Natural killer cell treated with Interleukin-12 subunit alpha and Interleukin-12 subunit beta and Interleukin-15 and Interleukin-18, amount 100 ng/mL, for 72 hours (primary cell): ENCODE data around the gene NMRK1. TPM values are rescaled to one million over a fixed set of nuclear protein-coding genes. Genes with fewer than 3 reads are reported as not detected.

Source experiments
- ATAC-seq, 2 donors: fragments of 150-1000 bp; cut with Tn5 transposase in 1 of 2; sonication (Bioruptor Pico), chemical (Tn5 transposase) in 1 of 2; 2 replicates each; pipeline ENCODE4 v1.10.0; 2021
- DNase-seq: peaks from one replicate; pipeline ENCODE4 v3.0.0; 2022; ENCODE audit warnings: low spot score
- H3K27ac Mint-ChIP-seq, 2 donors: 1 replicate in 1 of 2; 2 replicates in 1 of 2; pipeline ENCODE4 v1.8.0; 2022; ENCODE audit warnings: mixed read lengths in 2 of 2, mild to moderate bottlenecking in 1 of 2, moderate library complexity in 1 of 2
- H3K27me3 Mint-ChIP-seq, 2 donors: 1 replicate in 1 of 2; 2 replicates in 1 of 2; pipeline ENCODE4 v1.8.0; 2022; ENCODE audit warnings: mixed read lengths in 2 of 2
- H3K36me3 Mint-ChIP-seq: one replicate; pipeline ENCODE4 v1.8.0; 2022; ENCODE audit warnings: mixed read lengths
- H3K4me1 Mint-ChIP-seq, 2 donors: 1 replicate in 1 of 2; 2 replicates in 1 of 2; pipeline ENCODE4 v1.8.0; 2022; ENCODE audit warnings: low read depth in 2 of 2, mixed read lengths in 2 of 2, mild to moderate bottlenecking in 1 of 2
- H3K4me3 Mint-ChIP-seq: one replicate; pipeline ENCODE4 v1.8.0; 2022; ENCODE audit warnings: mixed read lengths
- H3K9me3 Mint-ChIP-seq: 2 replicates; pipeline ENCODE4 v1.8.0; 2022; ENCODE audit warnings: mixed read lengths
- total RNA-seq, 2 donors: library from RNA; stranded (reverse); gene quantifications; one replicate each; pipeline ENCODE4 v1.2.3, GENCODE V29; 2022

The NMRK1 gene
- total RNA-seq: 10 to 100 TPM; 24.0 to 27.2 TPM

GRCh38 chr9:75087824-75088645 is at the start of gene NMRK1, which contains the start of gene OSTF1:
TSS of gene NMRK1 (minus strand) at chr9:75088155. CDS start at chr9:75083115, 5,040 bp downstream.
TSS of gene OSTF1 (plus strand) at chr9:75088514. CDS start at chr9:75088693, 179 bp downstream.
- peak; percentile 95 to 97 for ATAC-seq
- peaks cover 21% of the 10 kb centered on the region for H3K36me3 Mint-ChIP-seq
- H3K27ac Mint-ChIP-seq: peak within 1 kb of the TSS; percentile 91 to 97

DNA sequence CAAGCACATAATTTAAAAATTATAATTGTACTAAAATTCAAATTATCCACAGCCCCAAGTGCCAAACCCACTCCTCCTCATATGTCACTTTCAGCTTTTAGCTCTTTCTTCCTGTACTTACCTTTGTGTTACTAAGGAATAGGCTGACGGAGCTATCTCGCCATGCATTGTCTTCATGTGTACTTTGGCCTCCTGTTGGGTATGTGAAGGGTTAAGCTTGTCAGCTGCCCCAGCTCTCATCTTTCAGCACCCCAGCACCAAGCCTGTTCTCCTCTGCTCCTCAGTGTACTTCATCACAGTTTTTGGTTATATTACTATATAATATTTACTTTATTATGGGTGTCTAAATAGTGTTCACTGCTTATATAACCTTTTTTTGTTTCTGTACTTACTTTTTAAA is 46.5 kb upstream of the NMRK1 start:
- no peak overlapping the region for H3K4me3 Mint-ChIP-seq
- DNase-seq: no peak
- H3K27me3 Mint-ChIP-seq: no peaks in the 10 kb centered on the region
- H3K4me1 Mint-ChIP-seq: peaks cover 58 to 77% of the 10 kb centered on the region in 2 donors
- H3K36me3 Mint-ChIP-seq: peaks cover 65% of the 10 kb centered on the region
- H3K9me3 Mint-ChIP-seq: no peaks in the 10 kb centered on the region
- ATAC-seq: no peak
- peak overlapping the region; percentile 56 to 84 for H3K27ac Mint-ChIP-seq

More at GRCh38 chr9:75087824-75088645, at the start of gene NMRK1, which contains the start of gene OSTF1:
- peaks cover 61 to 72% of the 10 kb centered on the region in 2 donors for H3K4me1 Mint-ChIP-seq
- peak within 1 kb of the TSS; percentile 98 for H3K4me3 Mint-ChIP-seq
- H3K9me3 Mint-ChIP-seq: no peaks in the 10 kb centered on the region
- DNase-seq: peak; percentile 98
- no peaks in the 10 kb centered on the region for H3K27me3 Mint-ChIP-seq

- Mint-ChIP-seq H3K4me3 (no peak overlapping the region), H3K9me3 (no peaks in the 10 kb centered on the region), H3K27me3 (no peaks in the 10 kb centered on the region), H3K4me1 (peaks cover 60 to 77% of the 10 kb centered on the region in 2 donors), H3K27ac (peak overlapping the region; percentile 68 to 84), H3K36me3 (peaks cover 74% of the 10 kb centered on the region)
- ATAC-seq (no peak), DNase-seq (no peak)
These were observed 45.4 kb upstream of the NMRK1 start for GRCh38 chr9:75133396-75133795.

GRCh38 chr9:75132244-75132643 is 44.3 kb upstream of the NMRK1 start:
- Mint-ChIP-seq H3K4me1 (peaks cover 57 to 74% of the 10 kb centered on the region in 2 donors), H3K36me3 (peaks cover 70% of the 10 kb centered on the region), H3K9me3 (no peaks in the 10 kb centered on the region), H3K27ac (peak overlapping the region; percentile 28 to 32), H3K4me3 (no peak overlapping the region), H3K27me3 (no peaks in the 10 kb centered on the region)
- DNase-seq (no peak), ATAC-seq (no peak)

DNA sequence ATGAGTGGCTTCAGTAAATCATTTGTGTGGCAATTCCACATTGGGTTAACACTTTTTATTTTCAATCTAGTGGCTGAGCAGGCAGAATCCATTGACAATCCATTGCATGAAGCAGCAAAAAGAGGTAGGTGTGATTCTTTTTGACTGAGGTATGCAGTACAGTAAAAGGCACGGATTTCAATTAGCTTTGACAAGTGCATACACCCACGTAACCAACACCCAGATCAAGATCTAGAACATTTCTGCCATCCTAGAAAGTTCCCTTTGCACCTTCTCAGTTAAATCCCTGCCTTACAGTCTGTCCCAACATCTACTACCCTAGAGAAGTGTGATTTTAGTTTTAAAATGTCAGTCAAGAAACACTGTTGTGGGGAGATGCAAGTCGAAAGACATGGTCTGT is 43.7 kb upstream of the NMRK1 start:
- H3K36me3 Mint-ChIP-seq: peaks cover 65% of the 10 kb centered on the region
- ATAC-seq (no peak), DNase-seq (no peak)
- H3K27me3 Mint-ChIP-seq: no peaks in the 10 kb centered on the region
- peaks cover 55 to 69% of the 10 kb centered on the region in 2 donors for H3K4me1 Mint-ChIP-seq
- H3K4me3 Mint-ChIP-seq: no peak overlapping the region
- peak overlapping the region; percentile 28 to 32 for H3K27ac Mint-ChIP-seq
- no peaks in the 10 kb centered on the region for H3K9me3 Mint-ChIP-seq

DNA sequence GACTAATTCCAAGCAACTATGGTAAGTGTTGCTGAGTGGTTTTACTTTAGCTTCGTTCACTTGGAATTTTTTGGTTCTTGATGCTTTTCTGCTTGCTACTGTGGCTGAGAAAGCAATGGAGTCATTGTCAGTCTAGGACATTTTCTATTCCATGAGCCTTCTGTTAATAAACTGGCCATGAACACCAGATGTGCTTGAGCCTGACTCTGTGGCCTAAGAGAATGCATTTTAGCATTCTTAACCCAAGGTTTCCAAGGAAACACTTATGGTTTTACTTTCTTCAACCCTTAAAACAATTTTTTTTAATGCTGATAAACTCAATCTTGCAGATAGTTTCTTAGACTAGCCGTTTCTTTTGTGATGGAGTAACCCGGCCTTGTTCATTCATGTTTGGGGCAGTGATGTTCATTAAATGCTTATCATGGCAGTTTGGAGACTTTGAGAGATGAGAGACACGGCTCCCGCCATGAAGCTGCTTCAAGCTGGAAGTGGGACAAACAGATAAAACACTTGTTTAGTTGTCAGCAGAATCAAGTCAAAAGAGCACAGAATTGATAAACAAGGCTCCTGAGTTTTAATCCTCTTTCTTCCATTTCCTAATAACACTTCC is 42.8 kb upstream of the NMRK1 start:
- Mint-ChIP-seq H3K27me3 (no peaks in the 10 kb centered on the region), H3K27ac (peak overlapping the region in 1 of 2 donors; percentile 32), H3K36me3 (peaks cover 58% of the 10 kb centered on the region), H3K4me1 (peaks cover 51 to 67% of the 10 kb centered on the region in 2 donors), H3K4me3 (no peak overlapping the region), H3K9me3 (no peaks in the 10 kb centered on the region)
- no peak for DNase-seq
- no peak for ATAC-seq

DNA sequence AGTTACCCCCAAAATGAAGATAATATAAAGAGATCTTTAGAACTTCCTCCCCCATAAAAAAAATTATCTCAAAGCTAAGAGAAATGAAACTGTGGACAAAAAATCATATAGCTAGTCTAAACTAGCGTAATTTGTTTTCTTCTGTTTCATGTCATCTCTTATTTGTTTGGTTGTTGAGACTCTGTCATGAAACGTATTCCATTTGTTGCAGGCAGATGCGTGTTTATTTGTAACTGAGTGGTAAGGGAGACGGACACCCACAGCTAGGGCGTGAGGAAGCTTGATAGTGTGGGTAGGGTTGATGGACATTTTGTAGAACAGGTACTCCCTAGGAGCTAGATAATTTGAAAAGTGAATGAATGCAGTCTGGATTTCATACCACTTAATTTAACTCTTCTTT is 42.2 kb upstream of the NMRK1 start:
- Mint-ChIP-seq H3K4me3 (no peak overlapping the region), H3K36me3 (peaks cover 53% of the 10 kb centered on the region), H3K27ac (peak overlapping the region in 1 of 2 donors; percentile 32), H3K9me3 (no peaks in the 10 kb centered on the region), H3K27me3 (no peaks in the 10 kb centered on the region), H3K4me1 (peaks cover 48 to 63% of the 10 kb centered on the region in 2 donors)
- DNase-seq: no peak
- no peak for ATAC-seq

- Mint-ChIP-seq H3K27ac (peak overlapping the region; percentile 84 to 90), H3K4me1 (peaks cover 50 to 61% of the 10 kb centered on the region in 2 donors), H3K4me3 (peak overlapping the region; percentile 59), H3K27me3 (no peaks in the 10 kb centered on the region), H3K9me3 (no peaks in the 10 kb centered on the region), H3K36me3 (peaks cover 39% of the 10 kb centered on the region)
- ATAC-seq: peak; percentile 70 to 88
- no peak for DNase-seq
These were observed 40.6 kb upstream of the NMRK1 start for GRCh38 chr9:75128535-75128934.

DNA sequence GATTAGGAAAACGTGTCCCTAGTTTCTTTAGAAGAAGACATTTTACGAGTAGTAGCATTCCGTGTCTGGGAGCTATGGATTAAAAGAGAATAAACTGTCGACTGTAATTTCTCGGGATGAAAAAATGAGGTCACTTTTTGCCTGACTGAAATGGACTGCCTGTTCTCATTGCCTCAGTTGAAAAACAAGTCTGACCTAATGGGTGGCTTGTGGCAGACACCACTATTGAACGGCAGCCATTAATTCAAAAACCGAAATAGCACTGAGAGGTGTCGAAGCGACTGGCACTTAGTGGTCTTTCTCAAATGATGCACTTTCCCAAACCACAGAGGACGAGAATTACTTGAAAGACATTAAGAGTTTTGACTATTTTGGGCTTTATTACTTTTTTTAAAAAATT is 35.7 kb upstream of the NMRK1 start:
- DNase-seq (no peak), ATAC-seq (peak; percentile 58 to 61)
- H3K4me1 Mint-ChIP-seq: peaks cover 57 to 60% of the 10 kb centered on the region in 2 donors
- H3K27me3 Mint-ChIP-seq: no peaks in the 10 kb centered on the region
- peak overlapping the region; percentile 47 for H3K4me3 Mint-ChIP-seq
- H3K9me3 Mint-ChIP-seq: no peaks in the 10 kb centered on the region
- no peak overlapping the region for H3K27ac Mint-ChIP-seq
- peaks cover 13% of the 10 kb centered on the region for H3K36me3 Mint-ChIP-seq

GRCh38 chr9:75121914-75122558 is 34.1 kb upstream of the NMRK1 start:
- DNase-seq: no peak

DNA sequence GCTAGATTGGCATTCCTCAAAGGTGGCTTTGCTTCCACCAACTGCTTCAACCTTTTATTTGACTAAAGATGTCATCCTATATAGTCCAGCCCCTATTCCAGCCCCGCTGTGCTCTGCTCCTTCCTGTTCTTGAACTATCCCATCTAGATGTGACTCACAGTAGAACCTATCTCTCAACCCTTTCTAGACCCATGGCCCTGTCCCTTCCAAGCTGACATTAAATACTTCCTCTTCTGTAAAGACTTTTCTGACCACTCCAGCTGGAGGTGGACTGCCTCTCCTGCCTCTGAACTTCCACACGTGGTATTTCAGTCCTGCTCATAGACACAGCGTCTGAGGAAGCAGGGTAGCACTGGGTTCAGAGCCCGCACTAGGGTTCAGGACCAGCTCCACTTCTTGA is 32.7 kb upstream of the NMRK1 start:
- H3K36me3 Mint-ChIP-seq: peaks cover 24% of the 10 kb centered on the region
- peak overlapping the region; percentile 21 for H3K4me3 Mint-ChIP-seq
- no peaks in the 10 kb centered on the region for H3K27me3 Mint-ChIP-seq
- H3K9me3 Mint-ChIP-seq: peaks cover 7% of the 10 kb centered on the region
- no peak for ATAC-seq
- DNase-seq: no peak
- peak overlapping the region; percentile 12 to 74 for H3K27ac Mint-ChIP-seq
- H3K4me1 Mint-ChIP-seq: peaks cover 66 to 72% of the 10 kb centered on the region in 2 donors

More at GRCh38 chr9:75121914-75122558, 34.1 kb upstream of the NMRK1 start:
- peaks cover 63 to 64% of the 10 kb centered on the region in 2 donors for H3K4me1 Mint-ChIP-seq
- H3K27me3 Mint-ChIP-seq: no peaks in the 10 kb centered on the region
- H3K27ac Mint-ChIP-seq: peak overlapping the region; percentile 47 to 85
- peak overlapping the region; percentile 20 for H3K4me3 Mint-ChIP-seq
- H3K36me3 Mint-ChIP-seq: peaks cover 24% of the 10 kb centered on the region
- ATAC-seq: peak; percentile 55 to 74
- H3K9me3 Mint-ChIP-seq: peaks cover 7% of the 10 kb centered on the region

DNA sequence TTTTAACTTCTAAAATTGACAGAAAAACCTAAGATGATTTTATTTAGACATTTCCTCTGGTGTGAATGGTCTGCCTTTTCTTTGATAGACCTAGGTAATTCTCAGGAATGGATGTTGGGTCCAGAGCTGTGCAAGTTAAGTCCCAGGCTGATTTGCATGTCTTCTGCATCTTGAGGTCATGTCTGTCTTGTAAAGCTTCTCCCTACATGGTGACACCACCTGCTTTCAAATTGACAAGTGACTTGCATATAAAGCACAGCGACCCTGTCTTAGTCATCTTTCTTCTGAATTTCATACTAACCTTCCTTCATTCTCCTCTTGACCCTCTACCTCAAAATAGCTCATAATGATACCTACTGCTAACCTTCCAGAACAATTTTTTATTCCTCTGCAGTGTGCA is 29.6 kb upstream of the NMRK1 start:
- H3K36me3 Mint-ChIP-seq: peaks cover 24% of the 10 kb centered on the region
- ATAC-seq (peak in 1 of 2 donors; percentile 84), DNase-seq (no peak)
- H3K27me3 Mint-ChIP-seq: no peaks in the 10 kb centered on the region
- peak overlapping the region; percentile 45 to 55 for H3K27ac Mint-ChIP-seq
- H3K4me1 Mint-ChIP-seq: peaks cover 67 to 79% of the 10 kb centered on the region in 2 donors
- peak overlapping the region; percentile 32 for H3K4me3 Mint-ChIP-seq
- peaks cover 7% of the 10 kb centered on the region for H3K9me3 Mint-ChIP-seq

- peaks cover 59 to 72% of the 10 kb centered on the region in 2 donors for H3K4me1 Mint-ChIP-seq
- no peak for ATAC-seq
- H3K27ac Mint-ChIP-seq: no peak overlapping the region
- H3K4me3 Mint-ChIP-seq: no peak overlapping the region
- H3K27me3 Mint-ChIP-seq: no peaks in the 10 kb centered on the region
- peaks cover 24% of the 10 kb centered on the region for H3K36me3 Mint-ChIP-seq
- no peak for DNase-seq
- H3K9me3 Mint-ChIP-seq: peaks cover 7% of the 10 kb centered on the region
These were observed 28.4 kb upstream of the NMRK1 start for GRCh38 chr9:75116306-75116705.
